GM12801 (cell line): Measurements from ENCODE around the gene APBB2.

Experiments used
- CTCF ChIP-seq: IDR thresholded peaks from one replicate; pipeline ENCODE4 v1.5.1; 2011; ENCODE audit warnings: control low read depth; ENCODE audit not compliant: insufficient read length; ENCODE audit errors: extremely low read depth

Gene APBB2

GRCh38 chr4:40890764-40891163, 323.6 kb downstream of the APBB2 start:
- TF ChIP-seq CTCF, result no peak

- TF ChIP-seq CTCF, result no peak
These were observed 324.1 kb downstream of the APBB2 start for GRCh38 chr4:40890199-40890598.

- no peak for TF ChIP-seq CTCF
These were observed 325.4 kb downstream of the APBB2 start for GRCh38 chr4:40888933-40889332.

GRCh38 chr4:40887764-40888131, 326.6 kb downstream of the APBB2 start:
- no peak for TF ChIP-seq CTCF

- TF ChIP-seq CTCF, result no peak
These were observed 327.2 kb downstream of the APBB2 start for GRCh38 chr4:40886931-40887763.

GRCh38 chr4:40881851-40882250, 332.5 kb downstream of the APBB2 start:
- no peak for TF ChIP-seq CTCF

GRCh38 chr4:40881096-40881495, 333.2 kb downstream of the APBB2 start:
- no peak for TF ChIP-seq CTCF
